ENCODE data around the gene SKIL.

Gene SKIL

DNA sequence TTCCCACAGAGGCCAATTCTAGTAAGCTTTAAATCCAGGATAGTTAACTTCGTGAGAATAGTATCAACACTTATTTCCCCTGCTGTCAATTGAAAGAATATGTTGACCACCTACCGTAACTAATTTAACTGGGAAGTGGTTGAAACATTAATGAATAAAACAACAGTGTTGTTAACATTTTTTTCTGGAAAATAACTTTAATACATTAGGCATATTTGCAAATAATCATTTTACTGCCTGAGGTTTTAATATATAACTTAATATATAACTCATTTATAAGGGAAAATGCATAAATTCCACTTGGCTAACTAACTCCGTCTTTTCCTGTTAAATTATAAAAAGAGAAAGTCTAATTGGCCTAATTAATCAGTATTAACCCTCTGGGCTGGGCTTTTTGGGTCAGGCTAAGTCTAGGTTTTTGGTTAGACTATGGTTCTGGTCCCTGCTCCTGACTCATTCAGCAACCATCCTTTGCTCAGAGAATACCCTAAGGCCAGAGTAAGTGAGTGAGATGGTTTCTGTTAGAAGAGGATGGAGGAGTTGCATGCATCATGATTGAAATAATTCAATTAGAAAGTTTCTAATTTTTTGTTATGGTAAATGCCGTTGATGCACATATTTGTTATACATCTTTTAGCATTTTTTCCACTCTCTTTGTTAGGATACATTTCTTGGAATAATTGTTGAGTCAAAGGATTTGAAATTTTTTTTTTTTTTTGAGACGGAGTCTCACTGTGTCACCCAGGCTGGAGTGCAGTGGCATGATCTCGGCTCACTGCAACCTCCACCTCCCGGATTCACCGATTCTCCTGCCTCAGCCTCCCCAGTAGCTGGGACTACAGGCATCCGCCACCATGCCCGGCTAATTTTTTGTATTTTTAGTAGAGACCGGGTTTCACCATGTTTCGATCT is 10.8 kb upstream of the SKIL start:
- Histone ChIP-seq H3K9me3 (replicated peaks; ENCODE audit: insufficient read depth, low read length) (no peaks in the 10 kb centered on the region), H3K4me1 (ENCODE audit: low read length) (no peaks in the 10 kb centered on the region), H3K4me2 (ENCODE audit: low read depth, low read length) (no peak overlapping the region), H3F3A (ENCODE audit: insufficient read depth, low read length) (no peaks in the 10 kb centered on the region), H3K27ac (ENCODE audit: low read length) (no peak overlapping the region), H3K9ac (ENCODE audit: low read length) (no peak overlapping the region), H4K20me1 (ENCODE audit: insufficient read depth, low read length) (no peaks in the 10 kb centered on the region), H3K36me3 (replicated peaks; ENCODE audit: insufficient read depth, low read length) (no peaks in the 10 kb centered on the region), H3K4me3 (ENCODE audit: low read length) (no peak overlapping the region), H3K79me2 (ENCODE audit: low read length) (no peaks in the 10 kb centered on the region), H3K27me3 (replicated peaks; ENCODE audit: insufficient read depth, low read length) (no peaks in the 10 kb centered on the region), H2AFZ (ENCODE audit: low read length) (no peak overlapping the region), H3K9me2 (replicated peaks; ENCODE audit: insufficient read depth, low read length) (no peaks in the 10 kb centered on the region)
- no peak for TF ChIP-seq EZH2 (optimal IDR thresholded peaks at IDR 0.05; ENCODE audit: low read depth, low read length)
- TF ChIP-seq, protein P1, sequence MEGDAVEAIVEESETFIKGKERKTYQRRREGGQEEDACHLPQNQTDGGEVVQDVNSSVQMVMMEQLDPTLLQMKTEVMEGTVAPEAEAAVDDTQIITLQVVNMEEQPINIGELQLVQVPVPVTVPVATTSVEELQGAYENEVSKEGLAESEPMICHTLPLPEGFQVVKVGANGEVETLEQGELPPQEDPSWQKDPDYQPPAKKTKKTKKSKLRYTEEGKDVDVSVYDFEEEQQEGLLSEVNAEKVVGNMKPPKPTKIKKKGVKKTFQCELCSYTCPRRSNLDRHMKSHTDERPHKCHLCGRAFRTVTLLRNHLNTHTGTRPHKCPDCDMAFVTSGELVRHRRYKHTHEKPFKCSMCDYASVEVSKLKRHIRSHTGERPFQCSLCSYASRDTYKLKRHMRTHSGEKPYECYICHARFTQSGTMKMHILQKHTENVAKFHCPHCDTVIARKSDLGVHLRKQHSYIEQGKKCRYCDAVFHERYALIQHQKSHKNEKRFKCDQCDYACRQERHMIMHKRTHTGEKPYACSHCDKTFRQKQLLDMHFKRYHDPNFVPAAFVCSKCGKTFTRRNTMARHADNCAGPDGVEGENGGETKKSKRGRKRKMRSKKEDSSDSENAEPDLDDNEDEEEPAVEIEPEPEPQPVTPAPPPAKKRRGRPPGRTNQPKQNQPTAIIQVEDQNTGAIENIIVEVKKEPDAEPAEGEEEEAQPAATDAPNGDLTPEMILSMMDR (IDR thresholded peaks at IDR 0.05; ENCODE audit: low read length), result no peak
- TF ChIP-seq EZH2phosphoT487 (IDR thresholded peaks at IDR 0.05; ENCODE audit: low read length), result no peak
- DNase-seq, result no peak

DNA sequence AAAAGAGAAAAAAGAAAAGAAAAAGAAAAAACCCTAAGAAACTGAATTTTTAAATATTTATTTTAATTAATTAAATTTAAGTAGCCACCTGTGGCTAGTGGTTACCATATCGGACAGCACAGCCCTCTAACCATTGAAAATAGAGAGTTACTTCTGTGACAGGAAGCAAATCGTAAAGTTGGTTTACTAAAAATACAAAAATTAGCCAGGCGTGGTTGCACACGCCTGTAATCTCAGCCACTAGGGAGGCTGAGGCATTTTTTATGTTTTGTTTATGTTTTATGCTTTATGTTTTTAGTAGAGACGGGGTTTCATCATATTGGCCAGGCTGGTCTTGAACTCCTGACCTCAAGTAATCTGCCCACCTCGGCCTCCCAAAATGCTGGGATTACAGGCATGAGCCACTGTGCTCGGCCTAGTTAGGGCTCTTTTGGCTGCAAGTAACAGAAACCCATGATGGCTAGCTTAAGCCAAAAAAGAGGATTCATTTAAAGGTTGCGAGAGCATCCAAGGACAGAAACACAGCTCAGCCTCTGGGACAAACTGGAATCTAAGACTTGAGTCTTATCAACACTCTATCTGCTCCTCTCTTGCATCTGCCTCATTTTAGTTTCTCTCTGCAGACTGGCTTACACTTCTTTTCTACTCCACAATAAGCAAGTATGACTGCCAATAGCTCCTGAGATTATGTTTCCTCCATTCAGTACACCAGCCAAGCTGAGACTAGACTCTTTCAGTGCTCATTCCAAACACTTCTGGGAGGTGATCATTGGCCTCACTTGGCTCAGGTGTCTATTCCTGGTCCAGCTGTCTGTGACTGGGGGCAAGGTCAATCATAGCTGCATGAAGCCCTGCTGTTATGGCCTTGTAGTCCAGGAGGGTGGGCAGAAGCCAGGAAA is 6.8 kb upstream of the SKIL start:
- Histone ChIP-seq H3K9ac (ENCODE audit: low read length) (no peak overlapping the region), H3K79me2 (ENCODE audit: low read length) (no peaks in the 10 kb centered on the region)

DNA sequence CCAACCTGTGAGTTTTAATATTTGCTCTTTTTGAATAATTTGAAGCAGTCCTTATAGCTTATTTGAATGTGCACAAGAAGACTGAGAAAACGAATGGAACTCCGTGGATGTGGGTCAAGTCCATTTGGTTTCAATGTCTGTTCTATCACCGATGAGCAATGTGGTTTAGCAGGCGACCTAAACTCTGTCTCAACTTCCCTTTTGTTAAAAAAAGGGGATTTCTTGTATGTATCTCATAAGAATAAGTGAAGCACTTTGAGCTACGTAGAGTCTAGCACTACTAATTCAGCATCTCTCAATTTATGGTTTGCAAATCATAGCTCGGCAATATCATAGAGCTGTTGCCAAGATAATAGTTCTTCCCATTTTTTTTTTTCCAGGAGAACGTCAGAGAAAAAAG is 4.6 kb upstream of the SKIL start:
- Histone ChIP-seq H3K9me2 (replicated peaks; ENCODE audit: insufficient read depth, low read length) (no peaks in the 10 kb centered on the region), H3K4me2 (ENCODE audit: low read depth, low read length) (no peak overlapping the region), H3K27me3 (replicated peaks; ENCODE audit: insufficient read depth, low read length) (no peaks in the 10 kb centered on the region), H4K20me1 (ENCODE audit: insufficient read depth, low read length) (no peaks in the 10 kb centered on the region), H3K27ac (ENCODE audit: low read length) (no peak overlapping the region), H3K4me1 (ENCODE audit: low read length) (peaks cover 16% of the 10 kb centered on the region), H3F3A (ENCODE audit: insufficient read depth, low read length) (peaks cover 22% of the 10 kb centered on the region), H3K4me3 (ENCODE audit: low read length) (no peak overlapping the region), H3K79me2 (ENCODE audit: low read length) (peaks cover 3% of the 10 kb centered on the region), H3K36me3 (replicated peaks; ENCODE audit: insufficient read depth, low read length) (no peaks in the 10 kb centered on the region), H3K9me3 (replicated peaks; ENCODE audit: insufficient read depth, low read length) (no peaks in the 10 kb centered on the region), H2AFZ (ENCODE audit: low read length) (no peak overlapping the region), H3K9ac (ENCODE audit: low read length) (no peak overlapping the region)
- TF ChIP-seq, protein P1 (IDR thresholded peaks at IDR 0.05; ENCODE audit: low read length), result no peak
- no peak for TF ChIP-seq EZH2 (optimal IDR thresholded peaks at IDR 0.05; ENCODE audit: low read depth, low read length)
- no peak for TF ChIP-seq EZH2phosphoT487 (IDR thresholded peaks at IDR 0.05; ENCODE audit: low read length)
- no peak for DNase-seq

More for the DNA sequence above, 6.8 kb upstream of the SKIL start:
- Histone ChIP-seq H3K9me2 (replicated peaks; ENCODE audit: insufficient read depth, low read length) (no peaks in the 10 kb centered on the region), H3F3A (ENCODE audit: insufficient read depth, low read length) (peaks cover 14% of the 10 kb centered on the region), H2AFZ (ENCODE audit: low read length) (no peak overlapping the region), H3K9me3 (replicated peaks; ENCODE audit: insufficient read depth, low read length) (no peaks in the 10 kb centered on the region), H3K27me3 (replicated peaks; ENCODE audit: insufficient read depth, low read length) (no peaks in the 10 kb centered on the region), H3K4me3 (ENCODE audit: low read length) (no peak overlapping the region), H4K20me1 (ENCODE audit: insufficient read depth, low read length) (no peaks in the 10 kb centered on the region), H3K27ac (ENCODE audit: low read length) (no peak overlapping the region), H3K4me2 (ENCODE audit: low read depth, low read length) (no peak overlapping the region), H3K36me3 (replicated peaks; ENCODE audit: insufficient read depth, low read length) (no peaks in the 10 kb centered on the region), H3K4me1 (ENCODE audit: low read length) (peaks cover 16% of the 10 kb centered on the region)
- DNase-seq, result no peak
- TF ChIP-seq EZH2phosphoT487 (IDR thresholded peaks at IDR 0.05; ENCODE audit: low read length) (no peak), EZH2 (optimal IDR thresholded peaks at IDR 0.05; ENCODE audit: low read depth, low read length) (no peak)
- TF ChIP-seq, protein P1 (IDR thresholded peaks at IDR 0.05; ENCODE audit: low read length), result no peak

Data from MM.1S (cell line).